OCI-LY7 (cell line): Measurements from ENCODE around the gene TUB. TPM values are rescaled to one million over a fixed set of nuclear protein-coding genes. Genes with fewer than 3 reads are reported as not detected.

Source experiments
- BruUV-seq: library from RNA; stranded (reverse); fragments of 400-500 nt; replicated peaks from 2 replicates; lab custom pipeline; 2021; lab: Mats Ljungman, UMichigan
- CTCF ChIA-PET: fragments of 300-600 bp; sonication (Branson Sonifier 250); formaldehyde crosslinking; loops from one replicate; lab custom pipeline; 2022; ENCODE audit warnings: antibody characterized with exemption; ENCODE audit not compliant: unreplicated experiment; lab: Charles Lee
- POLR2A ChIA-PET: fragments of 300-600 bp; sonication (Branson Sonifier 250); formaldehyde crosslinking; loops from one replicate; lab custom pipeline; 2022; ENCODE audit warnings: antibody characterized with exemption; lab: Charles Lee
- DNase-seq: peaks from one replicate; pipeline ENCODE4 v3.0.0-alpha.2; 2015; ENCODE audit warnings: low spot score
- H2AFZ ChIP-seq: fragments of 200-600 bp; sonication (generic), shearing (Covaris generic); 2 replicates; pipeline ENCODE4 v1.6.1; 2014; ENCODE audit warnings: mild to moderate bottlenecking, antibody characterized with exemption, low read length, moderate library complexity
- H3K27ac ChIP-seq: fragments of 200-600 bp; sonication (generic); 2 replicates; pipeline ENCODE4 v1.5.1; 2014; ENCODE audit warnings: mixed run types, low read depth, mild to moderate bottlenecking, moderate library complexity, low read length, inconsistent platforms; ENCODE audit not compliant: poor library complexity, severe bottlenecking
- H3K36me3 ChIP-seq: fragments of 200-600 bp; sonication (generic); 2 replicates; pipeline ENCODE4 v1.6.1; 2014; ENCODE audit warnings: mild to moderate bottlenecking, antibody characterized with exemption, low read length, moderate library complexity, mixed read lengths; ENCODE audit not compliant: insufficient read depth
- H3K4me1 ChIP-seq: fragments of 200-600 bp; sonication (generic); 2 replicates; pipeline ENCODE4 v1.5.1; 2014; ENCODE audit warnings: mild to moderate bottlenecking, low read length; ENCODE audit not compliant: insufficient read depth, poor library complexity, severe bottlenecking
- H3K4me2 ChIP-seq: fragments of 200-600 bp; sonication (generic); 2 replicates; pipeline ENCODE4 v1.6.1; 2014; ENCODE audit warnings: mild to moderate bottlenecking, low read length
- H3K4me3 ChIP-seq: fragments of 200-600 bp; sonication (generic); 2 replicates; pipeline ENCODE4 v1.5.1; 2014; ENCODE audit warnings: mild to moderate bottlenecking, low read depth, low read length; ENCODE audit not compliant: poor library complexity, severe bottlenecking
- H3K79me2 ChIP-seq: fragments of 200-600 bp; sonication (generic); 2 replicates; pipeline ENCODE4 v1.6.1; 2016; ENCODE audit warnings: low read depth, mild to moderate bottlenecking, low read length, moderate library complexity, mixed read lengths; ENCODE audit not compliant: insufficient read depth
- H3K9me2 ChIP-seq: fragments of 200-600 bp; sonication (generic); 2 replicates; pipeline ENCODE4 v1.6.1; 2016; ENCODE audit warnings: mild to moderate bottlenecking, low read length, mixed read lengths; ENCODE audit not compliant: insufficient read depth
- H3K9me3 ChIP-seq: fragments of 200-600 bp; sonication (generic); 2 replicates; pipeline ENCODE4 v1.6.1; 2014; ENCODE audit warnings: mild to moderate bottlenecking, mixed run types, low read length, mixed read lengths
- H4K20me1 ChIP-seq: fragments of 200-600 bp; sonication (generic); 2 replicates; pipeline ENCODE4 v1.6.1; 2014; ENCODE audit warnings: mild to moderate bottlenecking, antibody characterized with exemption, low read length, moderate library complexity, mixed read lengths; ENCODE audit not compliant: insufficient read depth
- CTCF ChIP-seq: fragments of 200-600 bp; sonication (generic); conservative IDR thresholded peaks from 2 replicates; pipeline ENCODE4 v1.5.1; 2014; ENCODE audit warnings: mild to moderate bottlenecking, antibody characterized with exemption, low read length, moderate library complexity, mixed read lengths
- EZH2phosphoT487 ChIP-seq: fragments of 200-600 bp; sonication (generic); IDR thresholded peaks from 2 replicates; pipeline ENCODE4 v1.6.1; 2018; ENCODE audit warnings: low read depth, borderline replicate concordance, mild to moderate bottlenecking, mixed run types, antibody characterized with exemption, low read length, moderate library complexity, mixed read lengths
- intact Hi-C: fragments of 100-400 bp; cut with micrococcal nuclease; formaldehyde crosslinking; loops from one replicate; pipeline ENCODE4 v1.10.0; 2022; ENCODE audit not compliant: unreplicated experiment
- total RNA-seq, 2 experiments: library from RNA; depleted of rRNA in 1 of 2; stranded (reverse); fragments of >200 nt in 1 of 2; shearing (Covaris generic) in 1 of 2; gene quantifications; 2 replicates each; pipeline ENCODE4 v1.2.3, GENCODE V29; 2014 to 2022

Gene TUB
- total RNA-seq, 2 experiments from 2014 or later, result not detected

DNA sequence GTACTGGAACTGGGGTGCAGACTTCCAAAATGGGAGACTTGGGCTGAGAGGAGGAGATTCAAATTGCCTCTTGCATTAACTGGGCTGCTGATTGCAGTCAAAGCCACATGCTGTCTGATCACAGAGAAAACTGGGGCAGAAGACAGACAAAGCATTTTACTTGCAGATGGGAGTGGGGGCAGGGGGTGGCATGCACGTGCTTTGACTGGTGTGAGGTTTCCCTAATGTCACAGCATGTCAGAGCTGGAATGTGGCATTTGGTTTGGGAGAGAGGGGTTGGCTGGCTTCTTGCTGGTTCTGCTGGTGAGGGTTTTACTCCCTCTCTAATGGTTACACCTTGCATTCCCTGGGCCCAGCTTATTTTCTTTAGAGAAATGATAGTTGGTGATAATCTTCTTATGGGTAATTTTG is 2.9 kb downstream of the TUB start:
- no peaks in the 10 kb centered on the region for H3K9me3 ChIP-seq
- no peaks in the 10 kb centered on the region for H3K9me2 ChIP-seq
- no peaks in the 10 kb centered on the region for H3K36me3 ChIP-seq
- no peak overlapping the region for H2AFZ ChIP-seq
- POLR2A ChIA-PET, result no interaction called here
- BruUV-seq, result no TSS peak
- H3K79me2 ChIP-seq, result no peaks in the 10 kb centered on the region
- CTCF ChIA-PET, result no interaction called here
- DNase-seq, result no peak
- H3K4me3 ChIP-seq, result no peak overlapping the region
- intact Hi-C loops, result no loop called here
- no peak overlapping the region for H3K4me2 ChIP-seq
- H3K27ac ChIP-seq, result no peak overlapping the region
- no peaks in the 10 kb centered on the region for H3K4me1 ChIP-seq
- no peaks in the 10 kb centered on the region for H4K20me1 ChIP-seq
- no peak for TF ChIP-seq CTCF
- TF ChIP-seq EZH2phosphoT487, result no peak

DNA sequence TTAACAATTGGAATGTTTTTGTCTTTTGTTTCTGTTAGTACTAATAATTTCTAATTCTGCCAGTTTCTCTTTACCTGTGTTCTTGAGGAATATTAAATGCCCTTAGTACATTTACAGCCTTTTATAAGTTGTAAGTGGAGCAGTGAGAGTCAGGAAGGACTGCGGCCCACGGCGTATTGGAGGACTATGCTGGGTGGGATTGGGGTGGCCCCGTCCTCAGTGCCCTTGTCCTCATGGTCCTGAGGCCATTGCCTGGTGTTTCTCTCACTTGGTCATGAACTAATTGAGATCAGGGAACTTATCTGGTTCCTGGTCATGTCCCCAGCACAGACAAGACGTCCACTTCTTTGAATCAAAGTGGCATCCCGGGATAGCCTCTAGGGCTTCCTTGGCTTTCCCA is 3.3 kb downstream of the TUB start:
- Histone ChIP-seq H3K9me3 (no peaks in the 10 kb centered on the region), H3K79me2 (no peaks in the 10 kb centered on the region)

More for the DNA sequence above, 3.3 kb downstream of the TUB start:
- no peak overlapping the region for H3K27ac ChIP-seq
- no peak overlapping the region for H3K4me3 ChIP-seq
- TF ChIP-seq CTCF (no peak), EZH2phosphoT487 (no peak)
- no peak for DNase-seq
- no peak overlapping the region for H3K4me2 ChIP-seq
- H4K20me1 ChIP-seq, result no peaks in the 10 kb centered on the region
- BruUV-seq, result no TSS peak
- ChIA-PET POLR2A (no interaction called here), CTCF (no interaction called here)
- H3K9me2 ChIP-seq, result no peaks in the 10 kb centered on the region
- intact Hi-C loops, result no loop called here
- no peaks in the 10 kb centered on the region for H3K4me1 ChIP-seq
- no peak overlapping the region for H2AFZ ChIP-seq
- H3K36me3 ChIP-seq, result no peaks in the 10 kb centered on the region
